GM13977 (cell line): Measurements from ENCODE around the gene SUSD2.

Experiments
- DNase-seq: peaks from one replicate; pipeline ENCODE4 v3.0.0; 2012; ENCODE audit warnings: low spot score
- in situ Hi-C: fragments of 300-500 bp; cut with MboI; formaldehyde crosslinking; loops from one replicate; pipeline ENCODE4 v1.12.0; 2022; ENCODE audit warnings: low sequenced_read_pairs, low pct_unique_long_range_greater_than_20kb, mixed read lengths, inconsistent platforms; ENCODE audit not compliant: unreplicated experiment
- TF ChIP-seq, protein P1 (sequence below): IDR thresholded peaks from 2 replicates; pipeline ENCODE4 v1.5.1; 2012; ENCODE audit warnings: mild to moderate bottlenecking, control low read depth; ENCODE audit not compliant: insufficient read depth; ENCODE audit errors: extremely low read depth, missing control alignments

Gene SUSD2

DNA sequence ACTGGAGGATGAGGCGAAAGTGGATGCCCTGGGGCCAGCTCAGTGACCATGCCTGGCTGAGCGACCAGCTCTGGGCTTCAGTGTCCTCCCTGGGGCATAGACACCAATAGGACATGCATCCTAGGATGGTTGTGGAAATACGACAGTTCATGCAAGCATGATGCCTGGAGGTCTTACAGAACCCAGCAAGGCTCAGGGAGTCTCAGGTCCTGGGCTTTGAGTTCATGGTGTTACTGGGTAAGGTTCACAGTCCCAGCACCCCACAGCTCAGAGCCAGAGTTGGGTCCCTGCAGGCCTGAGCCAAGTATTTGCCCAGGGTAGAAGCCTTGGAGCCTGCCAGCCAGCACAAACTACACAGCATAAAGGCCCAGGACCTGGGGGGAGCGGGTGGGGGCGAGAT lies 4.2 kb upstream of the SUSD2 start:
- TF ChIP-seq, protein P1, sequence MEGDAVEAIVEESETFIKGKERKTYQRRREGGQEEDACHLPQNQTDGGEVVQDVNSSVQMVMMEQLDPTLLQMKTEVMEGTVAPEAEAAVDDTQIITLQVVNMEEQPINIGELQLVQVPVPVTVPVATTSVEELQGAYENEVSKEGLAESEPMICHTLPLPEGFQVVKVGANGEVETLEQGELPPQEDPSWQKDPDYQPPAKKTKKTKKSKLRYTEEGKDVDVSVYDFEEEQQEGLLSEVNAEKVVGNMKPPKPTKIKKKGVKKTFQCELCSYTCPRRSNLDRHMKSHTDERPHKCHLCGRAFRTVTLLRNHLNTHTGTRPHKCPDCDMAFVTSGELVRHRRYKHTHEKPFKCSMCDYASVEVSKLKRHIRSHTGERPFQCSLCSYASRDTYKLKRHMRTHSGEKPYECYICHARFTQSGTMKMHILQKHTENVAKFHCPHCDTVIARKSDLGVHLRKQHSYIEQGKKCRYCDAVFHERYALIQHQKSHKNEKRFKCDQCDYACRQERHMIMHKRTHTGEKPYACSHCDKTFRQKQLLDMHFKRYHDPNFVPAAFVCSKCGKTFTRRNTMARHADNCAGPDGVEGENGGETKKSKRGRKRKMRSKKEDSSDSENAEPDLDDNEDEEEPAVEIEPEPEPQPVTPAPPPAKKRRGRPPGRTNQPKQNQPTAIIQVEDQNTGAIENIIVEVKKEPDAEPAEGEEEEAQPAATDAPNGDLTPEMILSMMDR = no peak

GRCh38 chr22:24177456-24177855 lies 3.8 kb upstream of the SUSD2 start:
- TF ChIP-seq, protein P1 = no peak
- in situ Hi-C loops = no loop called here
- no peak for DNase-seq

More for the DNA sequence above, 4.2 kb upstream of the SUSD2 start:
- DNase-seq = no peak
- in situ Hi-C loops = no loop called here

DNA sequence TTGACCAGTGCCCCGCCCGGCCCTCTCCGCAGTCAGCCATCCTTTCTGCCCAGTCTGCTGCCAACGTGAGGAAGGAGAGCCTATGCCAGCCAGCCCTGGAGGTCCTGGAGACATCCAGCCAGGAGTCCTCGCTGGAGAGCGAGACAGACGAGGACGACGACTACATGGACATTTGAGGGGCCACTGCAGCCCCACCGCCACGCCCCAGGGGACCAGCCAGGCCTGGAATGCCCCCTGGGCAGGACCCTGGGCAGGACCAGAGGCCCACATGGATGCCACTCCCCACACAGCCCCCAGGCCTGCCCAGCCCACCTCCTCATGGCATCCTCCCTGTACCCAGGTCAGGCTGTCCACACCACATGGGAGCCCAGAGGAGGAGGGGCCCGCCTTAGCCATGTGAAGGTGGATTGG lies 3.3 kb upstream of the SUSD2 start:
- TF ChIP-seq, protein P1 = no peak
- in situ Hi-C loops = no loop called here
- DNase-seq = no peak

- in situ Hi-C loops = no loop called here
- no peak for DNase-seq
- TF ChIP-seq, protein P1 = peak; percentile 42
These were observed 2.5 kb upstream of the SUSD2 start for GRCh38 chr22:24178502-24179440.

DNA sequence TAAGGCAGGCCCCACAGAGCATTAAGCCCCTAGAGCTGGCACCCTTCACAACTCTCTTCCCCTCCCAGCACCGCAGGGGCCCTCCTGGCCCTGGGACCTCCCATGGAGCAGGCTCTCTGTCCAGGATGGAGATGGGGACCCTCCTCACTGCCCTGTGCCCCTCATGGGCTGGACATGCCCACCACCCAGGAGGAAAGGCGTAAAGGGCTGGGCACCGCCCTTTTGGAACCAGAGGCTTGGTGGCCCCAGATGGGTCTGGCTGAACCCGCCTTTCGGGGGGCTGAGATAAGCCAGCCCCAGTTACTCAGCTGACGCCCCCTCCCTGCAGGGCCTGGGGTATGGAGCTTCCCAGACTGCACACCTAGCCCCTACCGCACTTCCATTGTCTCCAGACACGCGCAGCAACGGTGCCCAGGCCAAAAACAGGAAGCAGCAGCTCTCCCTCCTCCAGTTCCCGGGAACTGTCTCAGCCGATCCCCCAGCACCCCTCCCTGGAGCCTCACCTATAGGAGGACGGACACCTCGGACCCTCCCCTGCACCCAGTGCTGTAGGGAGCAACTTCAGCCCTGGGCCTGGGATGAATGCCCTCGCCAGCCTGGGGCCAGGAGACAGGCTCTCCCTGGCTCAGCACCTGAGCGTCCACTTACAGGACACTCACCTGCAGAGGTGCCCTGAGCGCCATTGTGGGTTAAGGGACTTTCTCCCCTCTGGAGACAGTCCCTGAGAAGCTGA lies 1.6 kb upstream of the SUSD2 start:
- in situ Hi-C loops = no loop called here
- TF ChIP-seq, protein P1 = no peak
- DNase-seq = no peak

DNA sequence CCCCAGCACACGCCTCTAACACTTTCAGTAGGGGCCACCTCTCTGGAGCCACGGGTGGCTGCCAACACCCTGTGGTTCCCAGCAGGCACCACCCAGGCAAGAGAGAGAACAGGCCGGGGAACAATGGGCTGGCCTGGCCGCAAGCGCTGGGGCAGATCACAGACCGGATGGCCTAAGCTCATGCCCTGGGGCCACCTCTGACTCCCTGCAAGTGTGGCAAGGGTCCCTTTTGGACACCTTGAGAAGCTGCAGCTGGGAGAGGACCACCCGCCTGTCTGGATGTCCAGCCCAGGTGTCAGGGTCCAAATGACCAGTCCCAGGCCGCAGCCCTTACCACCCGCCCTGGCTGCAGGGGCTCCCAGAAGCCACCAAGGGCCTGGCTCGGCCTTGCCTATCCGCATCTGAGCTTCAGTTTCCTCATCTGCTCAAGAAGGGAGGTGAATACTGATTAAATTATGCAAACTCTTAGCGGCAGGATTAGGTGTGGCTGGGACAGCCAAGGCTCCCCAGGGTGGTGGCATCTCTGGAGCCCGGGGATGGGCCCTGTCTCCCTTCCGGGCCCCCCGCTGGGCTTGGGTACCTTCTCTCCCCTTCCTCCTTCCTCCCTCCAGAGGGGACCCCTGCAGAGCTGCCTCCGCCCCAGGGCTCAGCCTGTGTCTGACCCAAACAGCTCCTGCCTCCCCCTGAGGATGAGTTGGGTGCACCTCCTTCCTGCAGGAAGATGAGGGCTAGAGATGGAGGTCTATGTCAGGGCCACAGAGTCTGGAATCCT lies 785 bp upstream of the SUSD2 start:
- TF ChIP-seq, protein P1 = no peak
- no peak for DNase-seq
- in situ Hi-C loops = no loop called here
